SK-N-SH (cell line): Measurements from ENCODE around the gene ZCCHC17. TPM values are rescaled to one million over a fixed set of nuclear protein-coding genes. Genes with fewer than 3 reads are reported as not detected.

ENCODE experiments used
- CTCF ChIA-PET: fragments of 300-600, 350-600 bp; formaldehyde crosslinking; extraction: SDS; loops from one replicate; lab custom pipeline; 2021; lab: Yijun Ruan, JAX
- POLR2A ChIA-PET: fragments of 350-600 bp; sonication (Branson Sonifier 250); formaldehyde crosslinking; extraction: SDS; loops from one replicate; lab custom pipeline; 2020; ENCODE audit warnings: antibody characterized with exemption, inconsistent platforms; lab: Yijun Ruan, JAX
- DNase-seq: peaks from one replicate; pipeline ENCODE4 v3.0.0; 2012
- H2AFZ ChIP-seq: fragments of 200-600 bp; sonication (generic); 2 replicates; pipeline ENCODE4 v1.8.1; 2016; ENCODE audit warnings: antibody characterized with exemption, mild to moderate bottlenecking, low read depth
- H3F3A ChIP-seq: fragments of 200-600 bp; sonication (generic); replicated peaks from 2 replicates; pipeline ENCODE3; 2016; ENCODE audit warnings: antibody characterized with exemption, mild to moderate bottlenecking; ENCODE audit not compliant: insufficient read depth
- H3K27ac ChIP-seq, 2 experiments: fragments of 200-500 bp in 1 of 2; fragments of 200-600 bp in 1 of 2; sonication (Bioruptor generic) in 1 of 2; sonication (generic), shearing (Covaris generic) in 1 of 2; 2 replicates each; pipeline versions ENCODE4 v1.5.1 to v1.6.1; 2014 to 2016; ENCODE audit warnings: low read depth in 2 of 2, inconsistent platforms in 1 of 2, low read length in 1 of 2, mild to moderate bottlenecking in 1 of 2, mixed read lengths in 1 of 2
- H3K27me3 ChIP-seq: fragments of 200-600 bp; sonication (generic), shearing (Covaris generic); 2 replicates; pipeline ENCODE4 v1.6.1; 2016; ENCODE audit warnings: mixed run types; ENCODE audit not compliant: insufficient read depth
- H3K36me3 ChIP-seq, 2 experiments: fragments of 200-500 bp in 1 of 2; fragments of 200-600 bp in 1 of 2; sonication (Bioruptor generic) in 1 of 2; sonication (generic) in 1 of 2; replicated peaks in 1 of 2; 2 replicates each; pipeline versions ENCODE3 to v1.5.1; 2014 to 2016; ENCODE audit warnings: low read length in 1 of 2, mild to moderate bottlenecking in 1 of 2; ENCODE audit not compliant: insufficient read depth in 2 of 2, control insufficient read depth in 1 of 2
- H3K4me1 ChIP-seq, 2 experiments: fragments of 200-500 bp in 1 of 2; fragments of 200-600 bp in 1 of 2; sonication (Bioruptor generic) in 1 of 2; sonication (generic), shearing (Covaris generic) in 1 of 2; 2 replicates each; pipeline versions ENCODE4 v1.5.1 to v1.6.1; 2014 to 2016; ENCODE audit warnings: low read depth in 1 of 2, low read length in 1 of 2, mixed run types in 1 of 2; ENCODE audit not compliant: insufficient read depth in 2 of 2, control insufficient read depth in 1 of 2
- H3K4me2 ChIP-seq: fragments of 200-600 bp; sonication (generic), shearing (Covaris generic); 2 replicates; pipeline ENCODE4 v1.6.1; 2017; ENCODE audit warnings: mixed run types
- H3K4me3 ChIP-seq, 2 experiments: fragments of 200-500 bp in 1 of 2; fragments of 200-600 bp in 1 of 2; sonication (Bioruptor generic) in 1 of 2; sonication (generic), shearing (Covaris generic) in 1 of 2; 2 replicates each; pipeline versions ENCODE4 v1.5.1 to v1.8.1; 2014 to 2016; ENCODE audit warnings: low read depth in 2 of 2, inconsistent platforms in 1 of 2, low read length in 1 of 2, mild to moderate bottlenecking in 1 of 2, mixed read lengths in 1 of 2, moderate library complexity in 1 of 2
- H3K79me2 ChIP-seq: fragments of 200-600 bp; sonication (generic); 2 replicates; pipeline ENCODE4 v1.8.1; 2017; ENCODE audit warnings: mild to moderate bottlenecking; ENCODE audit not compliant: insufficient read depth
- H3K9ac ChIP-seq: fragments of 200-600 bp; sonication (generic); 2 replicates; pipeline ENCODE4 v1.6.1; 2017; ENCODE audit warnings: mixed run types
- H3K9me2 ChIP-seq: fragments of 200-600 bp; sonication (generic); 2 replicates; pipeline ENCODE4 v1.6.1; 2017; ENCODE audit warnings: mixed run types
- H3K9me3 ChIP-seq: fragments of 200-600 bp; sonication (generic); 2 replicates; pipeline ENCODE4 v1.6.1; 2017; ENCODE audit warnings: mixed run types, mild to moderate bottlenecking, moderate library complexity
- H4K20me1 ChIP-seq: fragments of 200-600 bp; sonication (generic); 2 replicates; pipeline ENCODE4 v1.6.1; 2017; ENCODE audit warnings: mild to moderate bottlenecking, mixed run types; ENCODE audit not compliant: insufficient read depth
- GABPA ChIP-seq: IDR thresholded peaks from 2 replicates; pipeline ENCODE4 v1.4.0; 2012; ENCODE audit warnings: low read depth, mild to moderate bottlenecking
- GATA2 ChIP-seq: sonication (generic); formaldehyde crosslinking; IDR thresholded peaks from 2 replicates; pipeline ENCODE4 v1.5.0; 2020; ENCODE audit warnings: mild to moderate bottlenecking, missing genetic modification reagents
- NFIC ChIP-seq: IDR thresholded peaks from 2 replicates; pipeline ENCODE4 v1.4.0; 2012; ENCODE audit warnings: borderline replicate concordance
- POLR2AphosphoS5 ChIP-seq: IDR thresholded peaks from 2 replicates; pipeline ENCODE4 v1.6.1; 2012; ENCODE audit warnings: low read depth, low read length
- RAD21 ChIP-seq: IDR thresholded peaks from 2 replicates; pipeline ENCODE4 v1.6.1; 2012; ENCODE audit warnings: mild to moderate bottlenecking, low read length
- YY1 ChIP-seq: IDR thresholded peaks from 2 replicates; pipeline ENCODE4 v1.4.0; 2012; ENCODE audit warnings: low read depth, mild to moderate bottlenecking
- WGBS: methylation state at CpG from one replicate; pipeline ENCODE4 v1.1.6; 2017; ENCODE audit warnings: low lambda C conversion rate; 5-methylcytosine and 5-hydroxymethylcytosine counted together
- polyA plus RNA-seq, 3 experiments: library from polyadenylated mRNA; depleted of rRNA; stranded (reverse); fragments of >200 nt; gene quantifications; 2 replicates each; pipeline ENCODE4 v1.2.3, GENCODE V29; 2012
- TF ChIP-seq, protein P1 (sequence below): IDR thresholded peaks from 2 replicates; pipeline ENCODE4 v1.4.0; 2012; ENCODE audit warnings: low read depth
- TF ChIP-seq, protein P2 (sequence below): IDR thresholded peaks from 2 replicates; pipeline ENCODE4 v1.4.0; 2012; ENCODE audit warnings: low read depth, borderline replicate concordance
- TF ChIP-seq, protein P3 (sequence below): fragments of 200-600 bp; sonication (generic); IDR thresholded peaks from 2 replicates; pipeline ENCODE4 v1.6.1; 2017; ENCODE audit warnings: antibody characterized with exemption, mild to moderate bottlenecking, moderate library complexity
- TF ChIP-seq, protein P4 (sequence below): IDR thresholded peaks from 2 replicates; pipeline ENCODE4; 2012
- TF ChIP-seq, protein P5 (sequence below): IDR thresholded peaks from 2 replicates; pipeline ENCODE4 v1.4.0; 2012; ENCODE audit warnings: low read depth, borderline replicate concordance
- TF ChIP-seq, protein P6 (sequence below): IDR thresholded peaks from 2 replicates; pipeline ENCODE4 v1.6.1; 2012; ENCODE audit warnings: mild to moderate bottlenecking, low read depth, low read length, moderate library complexity

The ZCCHC17 gene
- polyA plus RNA-seq, 1 of the 3 experiments (the other 2 are of a cell fraction): 25.8 TPM

DNA sequence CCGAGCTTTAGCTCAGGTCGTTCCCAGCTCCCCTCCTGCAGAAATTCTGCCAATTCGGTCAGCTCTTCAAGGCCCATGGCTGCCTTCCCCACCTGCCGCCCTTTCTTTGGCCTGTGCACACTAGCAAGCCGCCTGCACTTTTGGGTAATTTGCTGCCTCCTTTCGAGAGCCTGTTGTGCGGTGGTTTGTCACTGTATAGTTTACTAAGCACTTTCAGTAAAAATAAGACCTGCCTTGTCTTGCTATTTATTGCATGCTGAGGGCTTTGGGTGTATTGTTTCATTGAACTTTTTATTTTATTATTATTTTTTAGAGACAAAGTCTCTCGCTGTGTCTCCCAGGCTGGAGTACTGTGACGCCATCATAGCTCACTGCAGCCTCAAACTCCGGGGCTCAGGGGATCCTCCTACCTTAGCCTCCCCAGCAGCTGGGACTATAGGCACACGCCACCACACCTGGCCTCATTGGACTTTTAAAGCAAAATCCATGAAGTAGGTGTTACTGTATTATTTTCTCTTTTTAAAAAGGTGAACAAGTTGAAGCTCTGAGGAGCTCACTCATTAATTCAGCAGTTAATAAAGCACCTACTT is 77.2 kb downstream of the ZCCHC17 start:
- H3K4me2 ChIP-seq: peak overlapping the region; percentile 62; the same call in 1 of the 2 replicates
- DNase-seq: no peak
- TF ChIP-seq, protein P1, sequence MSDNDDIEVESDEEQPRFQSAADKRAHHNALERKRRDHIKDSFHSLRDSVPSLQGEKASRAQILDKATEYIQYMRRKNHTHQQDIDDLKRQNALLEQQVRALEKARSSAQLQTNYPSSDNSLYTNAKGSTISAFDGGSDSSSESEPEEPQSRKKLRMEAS: no peak
- TF ChIP-seq, protein P2, sequence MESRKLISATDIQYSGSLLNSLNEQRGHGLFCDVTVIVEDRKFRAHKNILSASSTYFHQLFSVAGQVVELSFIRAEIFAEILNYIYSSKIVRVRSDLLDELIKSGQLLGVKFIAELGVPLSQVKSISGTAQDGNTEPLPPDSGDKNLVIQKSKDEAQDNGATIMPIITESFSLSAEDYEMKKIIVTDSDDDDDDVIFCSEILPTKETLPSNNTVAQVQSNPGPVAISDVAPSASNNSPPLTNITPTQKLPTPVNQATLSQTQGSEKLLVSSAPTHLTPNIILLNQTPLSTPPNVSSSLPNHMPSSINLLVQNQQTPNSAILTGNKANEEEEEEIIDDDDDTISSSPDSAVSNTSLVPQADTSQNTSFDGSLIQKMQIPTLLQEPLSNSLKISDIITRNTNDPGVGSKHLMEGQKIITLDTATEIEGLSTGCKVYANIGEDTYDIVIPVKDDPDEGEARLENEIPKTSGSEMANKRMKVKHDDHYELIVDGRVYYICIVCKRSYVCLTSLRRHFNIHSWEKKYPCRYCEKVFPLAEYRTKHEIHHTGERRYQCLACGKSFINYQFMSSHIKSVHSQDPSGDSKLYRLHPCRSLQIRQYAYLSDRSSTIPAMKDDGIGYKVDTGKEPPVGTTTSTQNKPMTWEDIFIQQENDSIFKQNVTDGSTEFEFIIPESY: no peak
- TF ChIP-seq, protein P3, sequence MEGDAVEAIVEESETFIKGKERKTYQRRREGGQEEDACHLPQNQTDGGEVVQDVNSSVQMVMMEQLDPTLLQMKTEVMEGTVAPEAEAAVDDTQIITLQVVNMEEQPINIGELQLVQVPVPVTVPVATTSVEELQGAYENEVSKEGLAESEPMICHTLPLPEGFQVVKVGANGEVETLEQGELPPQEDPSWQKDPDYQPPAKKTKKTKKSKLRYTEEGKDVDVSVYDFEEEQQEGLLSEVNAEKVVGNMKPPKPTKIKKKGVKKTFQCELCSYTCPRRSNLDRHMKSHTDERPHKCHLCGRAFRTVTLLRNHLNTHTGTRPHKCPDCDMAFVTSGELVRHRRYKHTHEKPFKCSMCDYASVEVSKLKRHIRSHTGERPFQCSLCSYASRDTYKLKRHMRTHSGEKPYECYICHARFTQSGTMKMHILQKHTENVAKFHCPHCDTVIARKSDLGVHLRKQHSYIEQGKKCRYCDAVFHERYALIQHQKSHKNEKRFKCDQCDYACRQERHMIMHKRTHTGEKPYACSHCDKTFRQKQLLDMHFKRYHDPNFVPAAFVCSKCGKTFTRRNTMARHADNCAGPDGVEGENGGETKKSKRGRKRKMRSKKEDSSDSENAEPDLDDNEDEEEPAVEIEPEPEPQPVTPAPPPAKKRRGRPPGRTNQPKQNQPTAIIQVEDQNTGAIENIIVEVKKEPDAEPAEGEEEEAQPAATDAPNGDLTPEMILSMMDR: no peak
- TF ChIP-seq GATA2 (CRISPR knock-in tag): no peak
- TF ChIP-seq YY1: no peak
- TF ChIP-seq, protein P4, sequence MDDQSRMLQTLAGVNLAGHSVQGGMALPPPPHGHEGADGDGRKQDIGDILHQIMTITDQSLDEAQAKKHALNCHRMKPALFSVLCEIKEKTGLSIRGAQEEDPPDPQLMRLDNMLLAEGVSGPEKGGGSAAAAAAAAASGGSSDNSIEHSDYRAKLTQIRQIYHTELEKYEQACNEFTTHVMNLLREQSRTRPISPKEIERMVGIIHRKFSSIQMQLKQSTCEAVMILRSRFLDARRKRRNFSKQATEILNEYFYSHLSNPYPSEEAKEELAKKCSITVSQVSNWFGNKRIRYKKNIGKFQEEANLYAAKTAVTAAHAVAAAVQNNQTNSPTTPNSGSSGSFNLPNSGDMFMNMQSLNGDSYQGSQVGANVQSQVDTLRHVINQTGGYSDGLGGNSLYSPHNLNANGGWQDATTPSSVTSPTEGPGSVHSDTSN: no peak
- no peak for TF ChIP-seq POLR2AphosphoS5
- TF ChIP-seq RAD21: no peak
- TF ChIP-seq, protein P5, sequence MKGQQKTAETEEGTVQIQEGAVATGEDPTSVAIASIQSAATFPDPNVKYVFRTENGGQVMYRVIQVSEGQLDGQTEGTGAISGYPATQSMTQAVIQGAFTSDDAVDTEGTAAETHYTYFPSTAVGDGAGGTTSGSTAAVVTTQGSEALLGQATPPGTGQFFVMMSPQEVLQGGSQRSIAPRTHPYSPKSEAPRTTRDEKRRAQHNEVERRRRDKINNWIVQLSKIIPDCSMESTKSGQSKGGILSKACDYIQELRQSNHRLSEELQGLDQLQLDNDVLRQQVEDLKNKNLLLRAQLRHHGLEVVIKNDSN: no peak
- TF ChIP-seq, protein P6, sequence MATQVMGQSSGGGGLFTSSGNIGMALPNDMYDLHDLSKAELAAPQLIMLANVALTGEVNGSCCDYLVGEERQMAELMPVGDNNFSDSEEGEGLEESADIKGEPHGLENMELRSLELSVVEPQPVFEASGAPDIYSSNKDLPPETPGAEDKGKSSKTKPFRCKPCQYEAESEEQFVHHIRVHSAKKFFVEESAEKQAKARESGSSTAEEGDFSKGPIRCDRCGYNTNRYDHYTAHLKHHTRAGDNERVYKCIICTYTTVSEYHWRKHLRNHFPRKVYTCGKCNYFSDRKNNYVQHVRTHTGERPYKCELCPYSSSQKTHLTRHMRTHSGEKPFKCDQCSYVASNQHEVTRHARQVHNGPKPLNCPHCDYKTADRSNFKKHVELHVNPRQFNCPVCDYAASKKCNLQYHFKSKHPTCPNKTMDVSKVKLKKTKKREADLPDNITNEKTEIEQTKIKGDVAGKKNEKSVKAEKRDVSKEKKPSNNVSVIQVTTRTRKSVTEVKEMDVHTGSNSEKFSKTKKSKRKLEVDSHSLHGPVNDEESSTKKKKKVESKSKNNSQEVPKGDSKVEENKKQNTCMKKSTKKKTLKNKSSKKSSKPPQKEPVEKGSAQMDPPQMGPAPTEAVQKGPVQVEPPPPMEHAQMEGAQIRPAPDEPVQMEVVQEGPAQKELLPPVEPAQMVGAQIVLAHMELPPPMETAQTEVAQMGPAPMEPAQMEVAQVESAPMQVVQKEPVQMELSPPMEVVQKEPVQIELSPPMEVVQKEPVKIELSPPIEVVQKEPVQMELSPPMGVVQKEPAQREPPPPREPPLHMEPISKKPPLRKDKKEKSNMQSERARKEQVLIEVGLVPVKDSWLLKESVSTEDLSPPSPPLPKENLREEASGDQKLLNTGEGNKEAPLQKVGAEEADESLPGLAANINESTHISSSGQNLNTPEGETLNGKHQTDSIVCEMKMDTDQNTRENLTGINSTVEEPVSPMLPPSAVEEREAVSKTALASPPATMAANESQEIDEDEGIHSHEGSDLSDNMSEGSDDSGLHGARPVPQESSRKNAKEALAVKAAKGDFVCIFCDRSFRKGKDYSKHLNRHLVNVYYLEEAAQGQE: no peak
- TF ChIP-seq NFIC: no peak
- TF ChIP-seq GABPA: no peak
- no peaks in the 10 kb centered on the region for H3K79me2 ChIP-seq
- no peak overlapping the region for H3K27ac ChIP-seq
- POLR2A ChIA-PET: interaction anchor here (1.1 kb wide), 1 partner anchor 13 kb away, joined by 3 read pairs; no protein-coding TSS in a partner anchor
- H3K9ac ChIP-seq: no peak overlapping the region
- no peak overlapping the region for H3K4me3 ChIP-seq
- CTCF ChIA-PET: interaction anchor here (0.8 to 12.3 kb wide), 7 partner anchors 16 to 191 kb away, joined by 3 to 88 read pairs (median 8); no protein-coding TSS in a partner anchor
- 89% methylated on average over 11 of the region's 11 CpGs for WGBS
- no peak overlapping the region for H2AFZ ChIP-seq
- no peaks in the 10 kb centered on the region for H3K36me3 ChIP-seq
- H4K20me1 ChIP-seq: no peaks in the 10 kb centered on the region
- no peaks in the 10 kb centered on the region for H3K27me3 ChIP-seq
- H3K4me1 ChIP-seq: peaks cover 0 to 26% of the 10 kb centered on the region in 2 experiments; a peak in 1 of 4 replicates
- no peaks in the 10 kb centered on the region for H3K9me3 ChIP-seq
- no peaks in the 10 kb centered on the region for H3K9me2 ChIP-seq
- no peaks in the 10 kb centered on the region for H3F3A ChIP-seq
